ENCODE results near the gene KCTD10.

The KCTD10 gene

GRCh38 chr12:109461049-109461845 is 15.9 kb downstream of the KCTD10 start:
- CTCF ChIA-PET: interaction anchor here (0.8 to 1.9 kb wide), 3 partner anchors 28 to 33 kb away, joined by 3 to 10 read pairs (median 8); no protein-coding TSS in a partner anchor
- DNase-seq: no peak
- Mint-ChIP-seq H3K9me3 (no peaks in the 10 kb centered on the region), H3K4me3 (no peak overlapping the region), H3K27ac (peak overlapping the region; percentile 44), H3K4me1 (peaks cover 43% of the 10 kb centered on the region), H3K27me3 (no peaks in the 10 kb centered on the region), H3K36me3 (peaks cover 22% of the 10 kb centered on the region)

- H3K27ac Mint-ChIP-seq: no peak overlapping the region
- CTCF ChIA-PET: interaction anchor here (0.8 kb wide), 1 partner anchor 32 kb away, joined by 3 read pairs; no protein-coding TSS in a partner anchor
- no peaks in the 10 kb centered on the region for H3K27me3 Mint-ChIP-seq
- no peaks in the 10 kb centered on the region for H3K9me3 Mint-ChIP-seq
- H3K4me3 Mint-ChIP-seq: no peak overlapping the region
- DNase-seq: no peak
- peaks cover 43% of the 10 kb centered on the region for H3K4me1 Mint-ChIP-seq
- H3K36me3 Mint-ChIP-seq: peaks cover 24% of the 10 kb centered on the region
Measured at GRCh38 chr12:109460538-109460937, 16.6 kb downstream of the KCTD10 start.

GRCh38 chr12:109459247-109459646 is 17.9 kb downstream of the KCTD10 start:
- CTCF ChIA-PET: no interaction called here
- Mint-ChIP-seq H3K9me3 (no peaks in the 10 kb centered on the region), H3K4me3 (no peak overlapping the region), H3K27me3 (no peaks in the 10 kb centered on the region), H3K36me3 (peaks cover 26% of the 10 kb centered on the region), H3K27ac (no peak overlapping the region), H3K4me1 (peaks cover 43% of the 10 kb centered on the region)
- no peak for DNase-seq

GRCh38 chr12:109458771-109459208 is 18.3 kb downstream of the KCTD10 start:
- no peak for DNase-seq
- CTCF ChIA-PET: interaction anchor here (1.9 kb wide), 1 partner anchor 26 kb away, joined by 14 read pairs; no protein-coding TSS in a partner anchor
- Mint-ChIP-seq H3K4me1 (peaks cover 38% of the 10 kb centered on the region), H3K27me3 (no peaks in the 10 kb centered on the region), H3K27ac (no peak overlapping the region), H3K4me3 (no peak overlapping the region), H3K36me3 (peaks cover 29% of the 10 kb centered on the region), H3K9me3 (no peaks in the 10 kb centered on the region)

- CTCF ChIA-PET: interaction anchor here (1.9 kb wide), 1 partner anchor 25 kb away, joined by 14 read pairs; no protein-coding TSS in a partner anchor
- Mint-ChIP-seq H3K36me3 (peaks cover 31% of the 10 kb centered on the region), H3K27me3 (no peaks in the 10 kb centered on the region), H3K4me1 (peaks cover 31% of the 10 kb centered on the region), H3K4me3 (no peak overlapping the region), H3K27ac (peak overlapping the region; percentile 12), H3K9me3 (no peaks in the 10 kb centered on the region)
- no peak for DNase-seq
Measured at GRCh38 chr12:109458086-109458485, 19.0 kb downstream of the KCTD10 start.

- CTCF ChIA-PET: interaction anchor here (0.7 kb wide), 1 partner anchor 23 kb away, joined by 6 read pairs; no protein-coding TSS in a partner anchor
- peaks cover 18% of the 10 kb centered on the region for H3K4me1 Mint-ChIP-seq
- H3K4me3 Mint-ChIP-seq: no peak overlapping the region
- peaks cover 42% of the 10 kb centered on the region for H3K36me3 Mint-ChIP-seq
- no peak for DNase-seq
- H3K9me3 Mint-ChIP-seq: no peaks in the 10 kb centered on the region
- H3K27me3 Mint-ChIP-seq: no peaks in the 10 kb centered on the region
- H3K27ac Mint-ChIP-seq: no peak overlapping the region
Measured at GRCh38 chr12:109455706-109456105, 21.4 kb downstream of the KCTD10 start.

GRCh38 chr12:109452489-109452888 is 24.6 kb downstream of the KCTD10 start:
- Mint-ChIP-seq H3K4me1 (peaks cover 9% of the 10 kb centered on the region), H3K27me3 (no peaks in the 10 kb centered on the region), H3K9me3 (no peaks in the 10 kb centered on the region), H3K36me3 (peaks cover 40% of the 10 kb centered on the region), H3K4me3 (no peak overlapping the region), H3K27ac (no peak overlapping the region)
- CTCF ChIA-PET: interaction anchor here (0.7 to 1.4 kb wide), 2 partner anchors 20 to 21 kb away, joined by 3 read pairs; no protein-coding TSS in a partner anchor
- DNase-seq: no peak

- H3K27ac Mint-ChIP-seq: peak overlapping the region; percentile 16
- H3K4me1 Mint-ChIP-seq: peaks cover 9% of the 10 kb centered on the region
- no peaks in the 10 kb centered on the region for H3K9me3 Mint-ChIP-seq
- CTCF ChIA-PET: no interaction called here
- peaks cover 33% of the 10 kb centered on the region for H3K36me3 Mint-ChIP-seq
- H3K4me3 Mint-ChIP-seq: no peak overlapping the region
- no peaks in the 10 kb centered on the region for H3K27me3 Mint-ChIP-seq
- no peak for DNase-seq
Measured at GRCh38 chr12:109451400-109451799, 25.7 kb downstream of the KCTD10 start.

GRCh38 chr12:109450980-109451379 is 26.1 kb downstream of the KCTD10 start:
- Mint-ChIP-seq H3K4me3 (no peak overlapping the region), H3K27ac (peak overlapping the region; percentile 16), H3K27me3 (no peaks in the 10 kb centered on the region), H3K36me3 (peaks cover 33% of the 10 kb centered on the region), H3K9me3 (no peaks in the 10 kb centered on the region), H3K4me1 (peaks cover 9% of the 10 kb centered on the region)
- DNase-seq: no peak
- CTCF ChIA-PET: interaction anchor here (0.8 kb wide), 1 partner anchor 17 kb away, joined by 3 read pairs; no protein-coding TSS in a partner anchor

GRCh38 chr12:109449845-109450532 is 27.1 kb downstream of the KCTD10 start:
- Mint-ChIP-seq H3K27me3 (no peaks in the 10 kb centered on the region), H3K36me3 (peaks cover 28% of the 10 kb centered on the region), H3K4me1 (peaks cover 9% of the 10 kb centered on the region), H3K4me3 (no peak overlapping the region), H3K9me3 (no peaks in the 10 kb centered on the region), H3K27ac (no peak overlapping the region)
- DNase-seq: no peak
- CTCF ChIA-PET: interaction anchor here (0.8 to 1.1 kb wide), 2 partner anchors 16 to 71 kb away, joined by 3 to 5 read pairs; no protein-coding TSS in a partner anchor

- Mint-ChIP-seq H3K27ac (no peak overlapping the region), H3K27me3 (no peaks in the 10 kb centered on the region), H3K9me3 (no peaks in the 10 kb centered on the region), H3K4me1 (peaks cover 9% of the 10 kb centered on the region), H3K4me3 (no peak overlapping the region), H3K36me3 (peaks cover 24% of the 10 kb centered on the region)
- CTCF ChIA-PET: interaction anchor here (1.1 kb wide), 1 partner anchor 72 kb away, joined by 5 read pairs; no protein-coding TSS in a partner anchor
- no peak for DNase-seq
Measured at GRCh38 chr12:109448707-109449390, 28.3 kb downstream of the KCTD10 start.

GRCh38 chr12:109448272-109448671 is 28.8 kb downstream of the KCTD10 start:
- no peak overlapping the region for H3K27ac Mint-ChIP-seq
- no peak overlapping the region for H3K4me3 Mint-ChIP-seq
- H3K4me1 Mint-ChIP-seq: peaks cover 9% of the 10 kb centered on the region
- H3K9me3 Mint-ChIP-seq: no peaks in the 10 kb centered on the region
- CTCF ChIA-PET: interaction anchor here (1.0 kb wide), 1 partner anchor 19 kb away, joined by 3 read pairs; no protein-coding TSS in a partner anchor
- H3K27me3 Mint-ChIP-seq: no peaks in the 10 kb centered on the region
- no peak for DNase-seq
- H3K36me3 Mint-ChIP-seq: peaks cover 19% of the 10 kb centered on the region

GRCh38 chr12:109447482-109447881 is 29.6 kb downstream of the KCTD10 start:
- no peak overlapping the region for H3K4me3 Mint-ChIP-seq
- H3K9me3 Mint-ChIP-seq: no peaks in the 10 kb centered on the region

More at GRCh38 chr12:109447482-109447881, 29.6 kb downstream of the KCTD10 start:
- peaks cover 9% of the 10 kb centered on the region for H3K4me1 Mint-ChIP-seq
- no peaks in the 10 kb centered on the region for H3K27me3 Mint-ChIP-seq
- CTCF ChIA-PET: interaction anchor here (1.0 to 2.5 kb wide), 2 partner anchors 15 to 18 kb away, joined by 3 to 8 read pairs; no protein-coding TSS in a partner anchor
- no peak overlapping the region for H3K27ac Mint-ChIP-seq
- no peak for DNase-seq
- peaks cover 18% of the 10 kb centered on the region for H3K36me3 Mint-ChIP-seq
